HG02642 (cell line): ENCODE results near the gene CRB2.
"Not testable (repeated sequence)": the region's sequence is repeated elsewhere in the genome, so short reads cannot be mapped to it uniquely, and the experiment has no call there.

Experiments
- ATAC-seq: cut with Tn5 transposase; IDR thresholded peaks from one replicate; pipeline ENCODE4 v1.9.1; 2021; ENCODE audit warnings: mild to moderate bottlenecking; ENCODE audit not compliant: unreplicated experiment, poor library complexity

The CRB2 gene

DNA sequence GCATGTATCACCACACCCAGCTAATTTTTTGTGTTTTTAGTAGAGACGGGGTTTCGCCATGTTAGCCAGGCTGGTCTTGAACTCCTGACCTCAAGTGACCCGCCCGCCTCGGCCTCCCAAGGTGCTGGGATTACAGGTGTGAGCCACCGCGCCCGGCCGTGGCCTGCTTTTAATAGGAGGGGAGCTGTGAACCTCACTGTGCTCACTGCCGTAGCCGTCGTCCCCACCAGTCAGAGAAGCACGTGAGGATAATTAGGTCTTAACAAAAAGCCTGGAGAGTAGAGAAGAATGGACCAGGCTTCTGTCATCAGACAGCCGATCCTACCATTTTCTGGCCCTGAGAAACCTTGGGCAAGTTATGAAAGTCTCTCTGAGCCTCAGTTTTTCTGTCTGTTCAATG, 42.9 kb downstream of the CRB2 start:
- ATAC-seq = not testable (repeated sequence)

DNA sequence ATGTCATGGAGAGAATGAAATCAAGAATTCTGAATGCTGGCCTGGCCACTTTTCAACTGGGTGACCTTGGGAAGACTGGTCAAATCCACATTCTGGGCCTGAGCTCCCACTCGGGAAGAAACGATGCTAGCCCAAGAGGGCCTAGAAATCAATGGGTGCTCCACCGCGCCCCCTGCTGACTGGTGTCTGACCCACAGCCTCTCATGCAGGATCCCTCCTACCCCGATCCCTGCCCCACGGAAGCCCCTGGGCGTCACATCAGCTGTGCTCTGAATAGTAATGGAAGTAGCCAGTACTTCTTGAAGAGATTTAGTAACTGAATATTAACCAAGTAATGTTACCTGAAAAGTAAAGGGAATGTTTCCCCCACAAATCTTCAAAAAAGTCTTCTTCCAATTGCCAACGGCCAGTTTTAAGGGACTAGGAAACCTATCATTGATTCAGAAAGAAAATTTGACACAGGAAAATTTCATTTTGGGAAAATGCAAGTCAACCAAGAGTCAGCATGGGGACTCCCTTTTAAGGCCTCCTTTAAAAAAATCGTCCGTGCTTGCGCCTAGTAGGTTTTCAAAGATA, 43.9 kb downstream of the CRB2 start:
- ATAC-seq = no peak

DNA sequence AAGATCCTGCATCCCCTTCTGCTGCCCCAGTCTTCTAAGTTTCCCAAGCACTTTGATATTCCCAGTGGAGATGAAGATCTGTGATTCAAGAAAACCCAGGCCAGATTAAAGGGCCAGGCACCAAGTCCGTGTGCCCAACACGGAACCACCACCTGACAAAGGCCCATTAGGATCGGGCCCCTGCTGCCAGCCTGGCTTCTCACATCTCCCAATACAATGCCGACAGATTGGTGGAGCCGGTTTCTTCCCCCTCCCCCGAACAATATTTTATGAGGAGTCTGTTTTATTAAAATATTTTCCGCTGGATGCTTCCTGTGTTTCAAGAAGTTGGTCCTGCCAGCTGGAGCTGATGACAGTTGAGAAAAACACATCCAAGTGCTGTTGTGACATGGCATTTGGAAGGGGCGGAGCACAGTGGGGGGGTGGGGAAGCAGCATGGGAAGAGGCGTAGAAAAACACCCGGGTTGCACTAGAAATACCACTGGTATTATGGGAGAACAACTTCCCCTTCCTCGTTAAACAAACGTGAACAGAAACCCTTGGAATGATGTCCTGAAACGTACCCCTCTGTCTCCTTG, 45.0 kb downstream of the CRB2 start:
- no peak for ATAC-seq

DNA sequence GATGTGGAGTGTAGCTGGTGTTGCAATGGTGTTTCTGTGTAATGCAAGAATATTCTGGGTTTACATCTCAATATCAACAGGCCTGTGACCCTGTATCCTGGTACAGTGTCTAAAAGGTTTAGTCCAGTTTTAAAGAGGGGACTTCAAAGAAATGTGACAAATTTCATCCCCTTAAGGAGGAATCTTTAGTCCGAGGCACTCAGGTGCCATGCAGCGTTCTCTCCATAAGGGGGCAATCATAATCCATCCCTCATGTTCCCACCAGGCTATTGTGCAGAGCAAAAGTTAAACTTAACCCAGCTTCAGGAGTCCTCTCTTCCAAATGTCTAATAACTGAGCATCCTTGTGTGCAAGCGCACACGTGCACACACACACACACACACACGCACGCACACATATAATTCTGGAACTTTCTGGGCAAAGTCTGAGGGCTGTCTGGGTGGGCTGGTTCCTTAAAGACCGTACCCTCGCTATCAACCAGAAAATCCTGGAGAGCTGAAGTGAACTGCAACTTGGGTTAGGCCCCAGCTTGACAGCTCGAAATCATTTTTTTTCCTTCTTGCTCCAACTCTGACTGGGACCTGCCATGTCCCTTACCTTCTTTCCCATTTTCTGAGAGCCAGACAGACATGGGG, 46.0 kb downstream of the CRB2 start:
- no peak for ATAC-seq

DNA sequence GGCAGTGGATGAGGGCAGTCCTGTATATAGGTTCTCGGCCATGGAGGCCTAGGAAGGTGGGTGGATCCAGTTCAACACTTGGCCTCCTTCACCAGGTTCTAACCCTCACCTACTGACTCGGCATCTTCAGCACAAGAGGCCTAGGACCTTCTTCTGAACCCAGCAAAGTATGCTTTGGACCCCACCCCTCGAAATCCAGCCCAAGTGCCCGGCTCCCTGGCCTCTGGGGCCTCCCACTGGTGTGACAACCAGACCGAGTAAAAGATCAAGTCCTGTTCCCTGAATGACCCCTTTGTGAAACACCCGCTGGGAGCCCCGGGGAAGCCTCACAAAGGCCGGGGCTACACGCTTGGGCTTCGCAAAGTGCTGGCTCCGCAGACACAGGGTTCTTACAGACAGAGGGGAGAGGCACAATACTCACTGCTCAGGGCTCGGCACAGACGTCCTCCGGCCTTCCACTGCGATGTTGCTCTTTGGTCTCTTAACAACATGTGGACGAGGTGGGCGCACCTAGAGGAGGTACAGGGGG, 47.0 kb downstream of the CRB2 start:
- no peak for ATAC-seq

DNA sequence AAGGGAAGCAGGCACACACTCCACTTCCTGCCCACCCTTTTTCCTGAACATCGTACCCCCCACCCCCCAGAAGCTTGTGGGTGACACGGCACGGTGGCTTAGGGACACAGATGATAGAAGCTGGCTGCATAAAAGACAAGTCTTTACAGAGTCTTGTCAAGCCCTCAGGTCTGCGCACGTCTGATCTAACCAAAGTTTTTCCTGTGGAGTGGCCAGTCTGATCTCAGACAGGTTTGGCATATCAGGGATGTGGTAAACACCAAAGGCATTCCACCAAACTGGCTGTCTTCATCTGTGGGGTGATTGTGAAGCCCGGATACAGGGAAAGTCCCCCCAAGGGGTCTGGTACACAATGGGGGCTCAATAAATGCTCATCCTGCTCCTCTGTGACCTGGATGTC, 50.0 kb downstream of the CRB2 start:
- ATAC-seq = no peak

DNA sequence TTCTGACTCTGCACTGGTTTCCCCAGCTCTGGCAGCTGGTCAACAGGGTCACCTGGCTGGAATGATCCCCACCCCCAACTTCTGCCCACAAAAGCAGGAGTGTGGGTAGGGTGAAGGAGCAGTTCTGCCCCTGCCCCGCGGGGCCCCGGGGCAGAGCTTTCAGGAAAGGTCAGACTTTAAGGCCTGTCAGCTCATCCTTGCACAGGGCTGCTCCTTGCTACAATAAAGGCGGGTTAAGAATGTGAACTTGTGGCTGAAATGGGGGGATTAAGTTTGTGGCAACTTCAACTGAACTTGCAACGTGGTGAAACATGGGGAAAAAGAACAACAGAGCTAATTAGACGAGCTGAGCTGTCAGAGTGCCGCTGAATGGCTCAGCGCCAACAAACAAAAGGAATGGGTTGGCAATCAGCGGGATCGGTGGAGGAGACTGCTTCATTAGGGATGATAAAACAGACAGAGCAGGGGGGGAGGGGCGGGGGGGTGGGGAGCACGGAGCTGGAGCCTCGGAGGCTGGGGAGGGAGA, 50.8 kb downstream of the CRB2 start:
- ATAC-seq = no peak

DNA sequence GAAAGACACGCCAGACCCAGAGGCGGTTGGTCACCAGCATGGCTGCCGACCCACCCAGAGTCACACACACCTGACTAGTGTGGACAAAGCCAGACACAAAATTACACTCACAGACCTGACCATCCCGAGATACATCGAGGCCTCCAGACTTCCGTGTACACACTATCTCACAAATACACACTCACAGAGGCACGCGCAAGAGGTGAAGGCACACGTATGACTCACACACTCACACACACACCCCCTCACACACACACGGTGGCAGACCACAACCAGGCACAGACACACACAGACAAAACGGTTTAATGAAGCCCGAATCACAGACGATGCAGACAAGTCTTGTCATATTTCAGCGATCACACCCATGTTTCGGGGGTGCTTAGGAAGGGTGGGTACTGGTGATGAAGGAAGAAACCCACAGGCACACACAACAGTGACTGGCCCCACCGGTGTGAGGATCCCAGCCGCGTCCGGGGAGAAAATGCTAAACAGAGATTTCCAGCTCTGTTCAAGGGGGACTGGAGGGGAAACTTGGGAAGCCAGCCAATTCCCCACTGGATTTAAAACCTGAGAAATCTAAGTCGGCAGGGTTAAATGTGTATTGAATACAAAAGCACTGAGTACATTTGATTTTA, 51.3 kb downstream of the CRB2 start:
- ATAC-seq = no peak

DNA sequence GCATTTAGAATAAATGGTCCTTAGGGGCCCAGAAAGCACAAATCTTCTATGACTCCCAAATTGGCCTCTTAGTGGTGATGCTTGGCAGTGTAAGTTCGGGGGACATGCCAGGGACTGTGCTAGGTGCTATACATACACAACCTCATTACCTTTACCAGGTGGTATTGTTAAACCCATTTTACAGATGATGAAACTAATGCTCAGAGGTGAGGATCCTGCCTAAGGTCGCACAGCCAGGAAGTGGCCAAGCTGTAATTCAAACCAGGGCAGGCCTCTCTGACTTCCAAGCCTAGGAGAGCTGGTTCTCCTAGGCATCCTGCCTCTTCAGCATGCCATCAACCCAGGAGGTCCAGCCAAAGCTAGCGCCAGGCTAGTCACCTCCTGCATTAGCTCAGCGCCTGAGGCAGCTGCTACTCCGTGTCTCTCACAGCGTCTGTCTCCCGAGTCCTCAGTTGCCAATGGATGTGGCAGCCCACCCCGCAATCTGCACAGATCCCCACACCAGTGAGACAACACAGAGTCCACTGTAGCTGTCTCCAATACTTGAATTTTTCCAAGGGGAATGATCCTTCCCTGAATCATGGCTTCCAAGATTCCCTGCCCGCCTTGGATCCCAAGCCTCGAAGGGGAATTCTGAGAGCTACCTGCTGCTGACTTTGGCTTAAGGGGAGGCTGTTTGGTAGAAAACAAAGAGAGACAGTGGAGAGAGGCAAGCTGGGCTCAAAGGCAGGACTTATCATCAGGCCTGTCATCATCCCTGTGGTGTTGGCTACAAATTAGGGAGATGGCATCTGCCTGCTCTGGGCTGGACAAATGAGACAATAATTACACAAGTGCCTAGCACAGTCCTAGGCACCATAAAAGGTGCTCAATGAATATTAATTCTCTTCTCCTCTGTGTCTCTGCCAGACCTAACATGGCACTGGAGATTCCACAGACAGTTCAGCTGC, 52.6 kb downstream of the CRB2 start:
- no peak for ATAC-seq

DNA sequence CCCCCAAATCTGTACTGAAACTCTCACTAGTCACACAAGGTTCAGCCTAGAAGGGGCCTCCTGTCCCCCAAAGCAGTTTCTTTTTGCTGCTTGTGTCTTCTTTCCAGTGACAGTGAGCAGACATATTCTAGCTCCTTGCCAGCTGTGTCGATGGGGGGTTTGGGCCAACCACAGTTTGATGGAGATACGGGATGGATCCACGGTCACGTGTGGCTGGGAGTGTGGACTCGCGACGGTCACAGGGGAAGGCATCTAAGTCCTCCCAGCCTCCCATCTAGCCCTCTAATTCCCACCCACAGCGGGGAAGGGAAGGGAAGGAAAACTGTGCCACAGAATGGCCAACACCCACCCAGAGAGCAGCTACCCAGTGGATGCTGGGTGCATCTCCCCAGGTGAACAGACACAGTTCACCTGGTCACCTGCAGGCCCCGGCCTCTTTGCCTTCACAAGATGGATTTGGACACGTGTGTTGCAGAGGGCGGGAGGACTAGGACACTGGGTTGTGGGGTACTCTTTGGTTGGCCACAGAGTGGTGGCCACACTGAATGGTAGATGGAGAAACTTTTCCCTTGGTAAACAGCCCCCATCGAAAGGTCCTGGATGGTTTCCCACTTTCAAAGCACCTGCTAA, 54.4 kb downstream of the CRB2 start:
- ATAC-seq = no peak

DNA sequence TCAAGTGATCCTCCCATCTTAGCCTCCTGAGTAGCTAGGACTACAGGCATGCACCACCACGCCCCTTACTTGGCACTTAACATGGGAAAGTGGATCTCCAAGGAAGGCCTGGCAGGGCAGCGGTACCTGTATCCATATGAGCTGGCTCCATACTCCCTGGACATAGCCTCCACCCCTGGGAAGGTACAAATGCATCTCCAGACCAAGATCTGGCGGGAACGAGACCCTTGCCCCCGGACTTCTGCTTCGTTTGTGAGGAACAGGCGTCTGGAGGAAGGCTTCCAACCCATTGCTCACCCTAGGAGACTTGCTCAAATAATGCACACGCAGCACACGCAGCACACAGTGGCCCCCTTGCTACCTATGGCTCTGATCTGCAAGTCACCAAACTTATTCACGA, 55.2 kb downstream of the CRB2 start:
- no peak for ATAC-seq

DNA sequence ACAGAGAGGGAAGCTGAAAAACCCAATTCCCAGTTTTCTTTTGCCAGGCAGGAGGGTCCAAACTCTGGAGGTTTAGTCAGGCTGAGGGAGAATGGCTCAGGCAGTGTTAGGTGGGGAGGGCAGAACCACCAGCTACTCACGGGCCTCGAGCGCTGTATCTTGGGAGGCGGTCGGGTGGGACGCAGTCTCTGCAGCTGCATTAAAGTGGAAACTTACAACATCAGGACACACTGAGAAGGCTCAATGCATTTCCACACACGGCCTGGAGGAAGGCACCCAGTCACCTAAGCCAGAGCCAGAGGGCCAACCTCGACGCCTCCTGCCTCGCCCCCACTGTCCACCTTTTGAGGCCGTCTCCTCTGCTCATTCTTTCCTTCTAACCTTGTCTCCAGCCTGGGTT, 55.6 kb downstream of the CRB2 start:
- ATAC-seq = no peak

DNA sequence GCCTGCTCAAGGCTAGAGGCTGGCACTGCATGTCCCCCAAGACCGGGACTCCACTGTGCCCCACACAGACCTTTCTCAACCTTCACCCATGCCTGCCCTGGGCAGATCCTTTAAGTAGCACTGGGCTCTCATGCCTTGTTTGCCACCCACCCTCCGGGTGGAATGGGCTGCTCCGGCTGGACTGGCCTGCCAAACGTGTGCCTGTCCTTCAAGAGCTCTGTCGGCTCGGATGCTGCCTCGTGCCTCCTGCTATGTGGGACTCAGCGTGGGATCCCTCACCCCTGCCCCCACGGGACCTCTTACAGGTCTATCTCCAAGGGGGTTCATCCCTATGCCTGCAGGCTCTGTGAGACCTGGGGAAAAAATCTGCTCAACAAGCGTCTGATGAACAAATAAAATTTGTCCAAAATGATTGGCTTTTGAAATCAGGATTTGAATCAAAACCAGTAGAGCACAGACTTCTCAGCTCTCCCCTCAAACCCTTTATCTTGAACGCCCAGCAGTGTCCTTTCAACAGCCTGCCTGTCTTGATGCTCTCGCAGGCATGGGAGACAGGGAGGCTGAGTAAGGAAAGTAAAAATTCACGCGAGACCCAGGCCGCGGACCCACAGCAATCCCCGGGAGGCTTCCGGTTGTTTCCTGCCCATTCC, 56.3 kb downstream of the CRB2 start:
- no peak for ATAC-seq

DNA sequence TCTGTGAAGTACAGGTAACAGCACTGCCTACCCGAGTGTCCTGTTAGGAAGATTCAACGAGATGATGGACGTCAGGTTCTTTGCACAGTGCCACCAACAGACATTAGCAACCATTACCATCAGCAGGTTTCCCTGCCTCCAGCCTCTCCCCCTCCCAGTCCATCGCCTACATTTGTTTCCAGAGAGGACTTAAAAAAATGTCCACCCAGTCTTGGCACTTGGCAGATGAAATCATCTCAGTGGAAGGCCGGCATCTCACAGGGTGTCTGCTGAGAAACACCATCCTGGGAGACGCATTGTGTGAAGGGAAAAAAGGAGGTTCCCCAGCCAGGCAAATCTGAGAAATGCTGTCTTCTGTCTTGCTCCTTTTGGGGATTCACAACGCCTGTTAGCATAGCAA, 58.2 kb downstream of the CRB2 start:
- no peak for ATAC-seq

DNA sequence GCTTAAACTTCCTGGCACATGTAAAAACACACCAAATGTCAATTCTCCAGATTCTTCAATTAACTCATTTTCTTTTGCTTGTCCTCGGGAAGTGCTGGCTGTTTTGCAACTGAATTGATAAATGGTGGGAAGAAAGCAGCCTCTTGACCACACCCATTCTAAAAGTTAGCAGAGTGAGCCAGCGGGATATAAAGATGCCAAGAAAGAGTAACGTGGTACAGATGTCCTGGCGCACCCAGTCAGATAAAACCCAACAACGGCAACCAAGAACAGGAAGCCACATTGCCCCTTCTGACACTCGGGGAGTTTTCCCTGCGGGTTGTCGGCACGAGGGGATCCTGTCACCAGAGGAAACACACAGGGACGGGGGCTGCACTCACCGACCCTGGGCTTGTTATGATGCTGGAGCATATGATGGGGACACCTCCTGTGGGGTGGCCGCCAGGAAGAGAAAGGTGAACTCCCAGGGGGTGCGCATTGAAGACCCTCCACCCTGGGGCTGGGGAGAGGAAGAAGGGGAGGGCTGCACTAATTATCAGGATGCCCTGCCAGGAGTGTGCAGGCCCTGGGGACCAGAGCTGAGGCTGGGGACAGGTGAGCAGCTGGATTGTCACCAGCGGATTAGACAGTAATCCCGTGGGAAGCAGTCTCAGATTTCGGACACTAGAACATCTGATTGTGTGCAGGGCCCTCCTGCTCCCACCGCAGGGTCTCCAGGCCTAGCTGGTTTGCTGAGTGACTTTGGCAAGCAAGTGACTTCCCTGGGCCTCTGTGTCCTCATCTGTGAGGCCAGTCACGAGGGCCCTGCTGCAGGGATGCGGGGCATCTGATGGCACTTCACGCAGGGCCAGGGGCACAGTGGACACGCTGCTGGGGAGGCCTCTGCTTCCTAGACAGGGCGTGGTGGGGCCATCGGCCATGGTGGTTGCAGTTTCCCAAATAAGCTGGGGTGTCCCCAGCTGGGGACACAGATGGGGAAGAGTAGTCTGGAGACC, 59.2 kb downstream of the CRB2 start:
- no peak for ATAC-seq

DNA sequence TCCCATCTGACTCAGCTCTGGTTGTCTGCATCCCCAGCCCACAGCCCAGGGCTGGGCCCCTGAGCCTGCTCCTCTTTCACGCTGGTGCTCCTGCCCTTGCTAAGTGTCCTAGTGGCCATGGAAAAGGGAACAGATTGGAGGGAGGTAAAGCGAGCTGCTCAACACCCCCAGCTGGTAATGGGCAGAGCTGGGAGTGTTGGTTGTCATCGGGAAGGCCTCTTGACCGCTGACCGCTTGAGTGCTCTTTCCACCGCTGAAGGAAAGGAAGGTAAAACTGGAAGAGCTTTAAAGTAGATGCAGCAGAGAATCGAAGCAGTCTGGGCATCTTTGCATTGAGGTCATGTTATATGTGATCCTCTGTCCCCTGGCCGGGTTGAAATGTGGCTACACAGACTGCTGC, 60.2 kb downstream of the CRB2 start:
- no peak for ATAC-seq

DNA sequence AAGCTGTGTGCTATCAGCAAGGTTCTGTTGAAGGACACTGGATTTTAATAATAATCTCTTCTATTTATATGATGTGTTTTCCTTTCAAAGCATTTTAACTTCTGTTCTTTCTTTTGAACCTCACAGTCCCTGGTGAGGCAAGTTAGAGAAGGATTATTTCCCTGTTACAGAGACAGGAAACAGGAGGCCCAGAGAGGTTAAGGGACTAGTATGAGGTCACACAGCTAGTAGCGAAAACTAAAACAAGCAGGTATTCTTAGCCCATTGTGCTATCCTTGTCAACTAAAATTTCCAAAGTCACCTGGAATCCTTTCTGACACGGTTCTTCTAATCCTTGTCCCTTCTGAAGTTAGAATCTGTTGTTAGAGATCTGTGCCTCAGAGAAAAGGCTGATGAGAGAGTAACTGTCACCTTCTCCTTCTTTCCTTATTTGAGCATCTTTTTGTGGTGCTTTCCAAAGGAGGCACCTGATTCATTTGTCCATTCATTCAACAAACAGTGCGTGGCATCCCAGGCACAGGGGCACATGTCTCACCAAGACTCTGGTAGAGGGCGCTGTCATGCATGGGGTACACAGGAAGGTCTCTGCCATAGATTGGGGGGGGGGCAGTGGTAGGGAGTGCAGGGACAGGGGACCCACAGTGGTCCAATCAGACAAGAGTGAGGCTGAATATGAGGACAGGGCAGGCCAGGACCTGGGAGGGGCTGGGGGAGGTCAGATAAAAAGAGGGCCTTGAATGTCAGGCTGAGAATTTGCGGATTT, 61.5 kb downstream of the CRB2 start:
- ATAC-seq = no peak
